K562 (cell line): ENCODE results near the gene AIF1. TPM values are rescaled to one million over a fixed set of nuclear protein-coding genes. Genes with fewer than 3 reads are reported as not detected.
A peak's percentile ranks its signal among the peaks of the same experiment; 100 is the strongest.

ENCODE experiments used
- ARNT ChIP-seq, 2 experiments: fragments of 450-650 bp; IDR thresholded peaks; 2 replicates each; pipeline ENCODE4 v1.6.1; 2016; ENCODE audit warnings: mild to moderate bottlenecking in 1 of 2
- CEBPB ChIP-seq: fragments of 450-650 bp; IDR thresholded peaks from 2 replicates; pipeline ENCODE4 v1.6.1; 2016; ENCODE audit warnings: missing genetic modification characterization, missing compliant biosample characterization
- FOXK1 ChIP-seq: sonication (generic); formaldehyde crosslinking; IDR thresholded peaks from 2 replicates; pipeline ENCODE4 v1.8.0; 2022; ENCODE audit warnings: missing genetic modification reagents, mild to moderate bottlenecking, borderline replicate concordance
- FUS ChIP-seq: fragments of 200-400 bp; formaldehyde crosslinking; optimal IDR thresholded peaks from 2 replicates; pipeline ENCODE3; 2017; ENCODE audit warnings: low read depth, low read length
- HES1 ChIP-seq: fragments of 450-650 bp; IDR thresholded peaks from 2 replicates; pipeline ENCODE4 v1.6.1; 2016; ENCODE audit warnings: low read depth, mild to moderate bottlenecking, moderate library complexity
- KDM4B ChIP-seq, 2 experiments: fragments of 450-650 bp in 1 of 2; sonication (generic) in 1 of 2; IDR thresholded peaks; 2 replicates each; pipeline ENCODE4 v1.6.1; 2016 to 2017; ENCODE audit warnings: borderline replicate concordance in 2 of 2, antibody characterized with exemption in 1 of 2, low read depth in 1 of 2, mild to moderate bottlenecking in 1 of 2
- LARP7 ChIP-seq: fragments of 450-650 bp; IDR thresholded peaks from 2 replicates; pipeline ENCODE4 v1.6.1; 2016
- MYC ChIP-seq, 2 experiments: fragments of 250-450 bp in 1 of 2; sonication (Bioruptor Pico) in 1 of 2; IDR thresholded peaks; 2 replicates each; pipeline versions ENCODE4 v1.5.1 to v1.6.1; 2012 to 2021; ENCODE audit warnings: low read depth in 2 of 2, borderline replicate concordance in 1 of 2, improper control_type of control experiment in 1 of 2, low read length in 1 of 2, mild to moderate bottlenecking in 1 of 2, moderate library complexity in 1 of 2
- POLR2G ChIP-seq: fragments of 200-400 bp; formaldehyde crosslinking; IDR thresholded peaks from 2 replicates; pipeline ENCODE4 v1.6.1; 2017; ENCODE audit warnings: low read depth, mild to moderate bottlenecking, antibody characterized with exemption, low read length, moderate library complexity
- PYGO2 ChIP-seq: fragments of 450-650 bp; IDR thresholded peaks from 2 replicates; pipeline ENCODE4 v1.6.1; 2016; ENCODE audit warnings: mild to moderate bottlenecking, missing genetic modification characterization, moderate library complexity, missing compliant biosample characterization
- RBM17 ChIP-seq: fragments of 200-400 bp; formaldehyde crosslinking; IDR thresholded peaks from 2 replicates; pipeline ENCODE4 v1.6.1; 2017; ENCODE audit warnings: low read depth, mild to moderate bottlenecking, low read length, borderline replicate concordance
- TRIM24 ChIP-seq, 2 experiments: fragments of 450-650 bp; IDR thresholded peaks; 2 replicates each; pipeline ENCODE4 v1.6.1; 2016
- XRCC3 ChIP-seq: fragments of 450-650 bp; IDR thresholded peaks from 2 replicates; pipeline ENCODE4 v1.6.1; 2017; ENCODE audit warnings: mild to moderate bottlenecking, moderate library complexity
- ZFPM2 ChIP-seq: fragments of 250-450 bp; sonication (Bioruptor Pico); IDR thresholded peaks from 2 replicates; pipeline ENCODE4 v1.5.1; 2022; ENCODE audit warnings: mild to moderate bottlenecking
- ZNF23 ChIP-seq: fragments of 250-450 bp; sonication (Bioruptor Pico); IDR thresholded peaks from 2 replicates; pipeline ENCODE4 v1.4.0; 2020; ENCODE audit warnings: mild to moderate bottlenecking
- ZNF766 ChIP-seq: fragments of 200-800 bp; sonication (Bioruptor generic); conservative IDR thresholded peaks from 2 replicates; pipeline ENCODE4 v1.6.1; 2016; ENCODE audit warnings: missing genetic modification characterization, missing compliant biosample characterization
- ZNF830 ChIP-seq: fragments of 250-450 bp; sonication (Bioruptor Pico); IDR thresholded peaks from 2 replicates; pipeline ENCODE4 v1.5.0; 2021; ENCODE audit warnings: mild to moderate bottlenecking
- ZZZ3 ChIP-seq: fragments of 450-650 bp; IDR thresholded peaks from 2 replicates; pipeline ENCODE4 v1.6.1; 2016; ENCODE audit warnings: antibody characterized with exemption, mild to moderate bottlenecking, moderate library complexity
- polyA plus RNA-seq, 8 experiments: library from polyadenylated mRNA; depleted of rRNA in 4 of 8; stranded (reverse) in 5 of 8; unstranded in 3 of 8; fragments of >200 nt; fragmentation: Nextera tagmentation in 2 of 8; fragmentation: Illumina TruSeq in 1 of 8; extraction: Ambion mirVana in 2 of 8; extraction: Trizol in 1 of 8; gene quantifications; 2 replicates each; pipeline versions ENCODE4 v1.2.1 to v1.2.3, GENCODE V29; 2011 to 2014; ENCODE audit warnings: inconsistent platforms in 1 of 8, missing spikeins in 1 of 8
- total RNA-seq, 7 experiments: library from RNA; depleted of rRNA in 6 of 7; stranded (reverse); fragments of >200 nt in 6 of 7; fragmentation: Illumina TruSeq in 2 of 7; extraction: Trizol in 2 of 7; gene quantifications; 2 replicates each; pipeline versions ENCODE4 v1.2.1 to v1.2.3, GENCODE V29; 2011 to 2021; ENCODE audit warnings: low replicate concordance in 1 of 7
- TF ChIP-seq, protein P1 (sequence below), 2 experiments: fragments of 450-650 bp; IDR thresholded peaks; 2 replicates each; pipeline ENCODE4 v1.6.1; 2016; ENCODE audit warnings: mild to moderate bottlenecking in 2 of 2, borderline replicate concordance in 1 of 2, low read depth in 1 of 2, moderate library complexity in 1 of 2

The AIF1 gene
- total and polyA plus RNA-seq, 9 of the 15 experiments (the other 6 are each of a cell fraction or from before 2014, with no cell fraction given): 9.4 to 33.4 (median 19.4) TPM

DNA sequence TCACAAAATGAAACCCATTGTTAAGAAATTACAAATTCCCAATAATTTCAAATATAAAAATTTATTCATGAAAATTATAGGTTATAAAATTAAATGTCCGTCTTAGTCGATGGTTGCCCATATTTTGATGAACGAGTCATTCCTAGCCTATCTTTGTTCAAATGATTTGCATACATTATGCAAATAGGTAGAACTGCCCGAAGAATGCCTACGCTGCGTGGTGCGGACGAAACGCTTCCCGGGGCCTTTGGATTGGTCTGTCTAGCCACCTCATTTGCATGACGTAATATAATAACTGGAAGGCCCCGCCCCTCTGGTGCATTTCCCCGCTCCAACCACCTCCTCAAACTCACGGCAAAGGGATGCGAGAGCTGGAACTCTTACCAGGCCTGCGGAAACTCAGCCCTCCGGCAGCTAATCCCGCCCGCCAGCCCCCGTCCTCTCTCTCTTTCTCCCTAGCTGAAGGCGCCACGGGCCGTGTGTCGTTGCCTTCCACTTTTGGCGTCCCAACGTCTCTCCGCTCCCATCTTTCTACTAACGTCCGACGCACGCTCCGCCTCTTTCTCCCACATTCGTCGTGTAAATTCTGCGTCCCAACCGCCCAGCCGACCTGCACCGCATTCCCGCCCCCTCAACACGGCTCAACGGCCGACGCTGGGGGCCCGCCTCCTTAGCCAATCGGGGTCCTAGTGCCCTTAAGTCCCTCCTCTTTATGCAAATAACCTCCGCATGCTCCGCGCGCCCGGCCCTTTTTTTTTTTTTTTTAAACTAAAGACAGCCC is 5.0 kb downstream of the AIF1 start (continued):
- TF ChIP-seq ZNF830 (CRISPR knock-in tag): peak; percentile 75; the same call in 1 of the 2 replicates
- no peak for TF ChIP-seq ZFPM2 (CRISPR knock-in tag)
- no peak for TF ChIP-seq RBM17
- TF ChIP-seq LARP7: no peak
- peak; percentile 89 for TF ChIP-seq CEBPB (tag)
- TF ChIP-seq ZNF766 (CRISPR knock-in tag): no peak
- TF ChIP-seq, protein P1, sequence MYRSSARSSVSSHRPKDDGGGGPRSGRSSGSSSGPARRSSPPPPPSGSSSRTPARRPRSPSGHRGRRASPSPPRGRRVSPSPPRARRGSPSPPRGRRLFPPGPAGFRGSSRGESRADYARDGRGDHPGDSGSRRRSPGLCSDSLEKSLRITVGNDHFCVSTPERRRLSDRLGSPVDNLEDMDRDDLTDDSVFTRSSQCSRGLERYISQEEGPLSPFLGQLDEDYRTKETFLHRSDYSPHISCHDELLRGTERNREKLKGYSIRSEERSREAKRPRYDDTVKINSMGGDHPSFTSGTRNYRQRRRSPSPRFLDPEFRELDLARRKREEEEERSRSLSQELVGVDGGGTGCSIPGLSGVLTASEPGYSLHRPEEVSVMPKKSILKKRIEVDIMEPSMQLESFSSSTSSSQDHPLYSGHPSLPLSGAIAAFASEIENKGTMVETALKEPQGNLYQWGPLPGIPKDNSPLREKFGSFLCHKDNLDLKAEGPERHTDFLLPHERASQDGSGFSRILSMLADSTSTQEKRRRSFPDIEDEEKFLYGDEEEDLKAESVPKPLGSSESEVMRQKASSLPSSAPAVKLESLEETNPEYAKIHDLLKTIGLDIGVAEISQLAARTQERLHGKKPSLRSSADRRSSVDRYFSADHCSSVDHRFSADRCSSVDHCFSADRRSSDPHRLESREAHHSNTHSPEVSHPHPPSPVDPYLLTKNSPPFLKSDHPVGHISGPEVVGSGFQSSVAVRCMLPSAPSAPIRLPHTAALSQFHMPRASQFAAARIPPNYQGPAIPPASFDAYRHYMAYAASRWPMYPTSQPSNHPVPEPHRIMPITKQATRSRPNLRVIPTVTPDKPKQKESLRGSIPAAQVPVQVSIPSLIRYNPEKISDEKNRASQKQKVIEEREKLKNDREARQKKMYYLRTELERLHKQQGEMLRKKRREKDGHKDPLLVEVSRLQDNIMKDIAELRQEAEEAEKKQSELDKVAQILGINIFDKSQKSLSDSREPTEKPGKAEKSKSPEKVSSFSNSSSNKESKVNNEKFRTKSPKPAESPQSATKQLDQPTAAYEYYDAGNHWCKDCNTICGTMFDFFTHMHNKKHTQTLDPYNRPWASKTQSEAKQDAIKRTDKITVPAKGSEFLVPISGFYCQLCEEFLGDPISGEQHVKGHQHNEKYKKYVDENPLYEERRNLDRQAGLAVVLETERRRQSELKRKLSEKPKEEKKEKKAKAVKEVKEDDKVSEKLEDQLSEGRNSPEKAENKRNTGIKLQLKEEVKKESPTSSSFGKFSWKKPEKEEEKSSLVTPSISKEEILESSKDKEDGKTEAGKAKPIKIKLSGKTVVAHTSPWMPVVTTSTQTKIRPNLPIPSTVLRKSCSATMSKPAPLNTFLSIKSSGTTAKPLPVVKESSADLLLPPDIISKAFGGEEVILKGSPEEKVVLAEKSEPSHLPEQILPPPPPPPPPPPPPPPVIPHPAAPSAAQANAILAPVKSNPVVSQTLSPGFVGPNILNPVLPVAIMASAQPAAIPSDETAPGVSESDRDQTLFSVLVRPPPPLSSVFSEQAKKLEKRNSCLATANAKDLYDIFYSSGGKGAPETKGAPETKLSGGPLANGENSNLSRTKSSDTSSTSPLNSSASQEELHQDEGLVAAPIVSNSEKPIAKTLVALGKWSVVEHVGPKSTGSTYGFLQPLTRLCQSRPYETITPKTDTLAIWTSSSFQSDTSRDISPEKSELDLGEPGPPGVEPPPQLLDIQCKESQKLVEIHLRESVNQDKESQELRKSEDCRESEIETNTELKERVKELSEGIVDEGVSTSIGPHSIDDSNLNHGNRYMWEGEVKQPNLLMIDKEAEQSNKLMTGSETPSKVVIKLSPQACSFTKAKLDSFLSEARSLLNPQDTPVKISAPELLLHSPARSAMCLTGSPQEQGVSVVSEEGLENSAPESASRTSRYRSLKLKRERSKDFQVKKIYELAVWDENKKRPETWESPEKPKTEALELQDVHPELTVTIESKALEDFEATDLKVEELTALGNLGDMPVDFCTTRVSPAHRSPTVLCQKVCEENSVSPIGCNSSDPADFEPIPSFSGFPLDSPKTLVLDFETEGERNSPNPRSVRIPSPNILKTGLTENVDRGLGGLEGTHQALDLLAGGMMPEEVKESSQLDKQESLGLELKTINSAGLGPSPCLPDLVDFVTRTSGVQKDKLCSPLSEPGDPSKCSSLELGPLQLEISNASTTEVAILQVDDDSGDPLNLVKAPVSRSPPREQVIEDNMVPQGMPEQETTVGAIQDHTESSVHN (IDR thresholded peaks at IDR 0.05; ENCODE audit: borderline replicate concordance in 1 of 2, low read depth in 1 of 2): peak in 1 of 2 experiments; percentile 72; a peak in 2 of 4 replicates
- TF ChIP-seq FOXK1 (CRISPR knock-in tag): no peak
- peak; percentile 55; the same call in 1 of the 2 replicates for TF ChIP-seq MYC (IDR thresholded peaks at IDR 0.05; ENCODE audit: low read depth, low read length)
- peak; percentile 90 for TF ChIP-seq MYC (CRISPR knock-in tag; IDR thresholded peaks at IDR 0.05; ENCODE audit: borderline replicate concordance, low read depth)
- no peak for TF ChIP-seq XRCC3
- TF ChIP-seq ZNF23: 0 out of 2 replicates have a peak, but pooled peaks have one; percentile 13
- peak in 1 of 2 experiments; percentile 8; a peak in 1 of 4 replicates for TF ChIP-seq TRIM24 (IDR thresholded peaks at IDR 0.05)
- no peak for TF ChIP-seq FUS
- 0 out of 2 replicates have a peak, but pooled peaks have one; percentile 22 for TF ChIP-seq HES1
- TF ChIP-seq ZZZ3: no peak
- no peak for TF ChIP-seq PYGO2 (tag)
- 0 out of 4 replicates have a peak, but pooled peaks of 1 of the 2 experiments have one; percentile 1 for TF ChIP-seq KDM4B (IDR thresholded peaks at IDR 0.05; ENCODE audit: borderline replicate concordance in 2 of 2, low read depth in 1 of 2)
- peak; percentile 89 for TF ChIP-seq POLR2G
- peak in 1 of 2 experiments; percentile 58; a peak in 1 of 4 replicates for TF ChIP-seq ARNT (IDR thresholded peaks at IDR 0.05)
